Hematopoietic multipotent progenitor cell treated with erythropoietin and hydrocortisone succinate and interleukin-3 and kit ligand, for 8 days (in vitro differentiated cells): ENCODE data around the gene PEMT.

Experiments used
- DNase-seq: peaks from one replicate; pipeline ENCODE4 v3.0.0-alpha.2; 2015

The PEMT gene

GRCh38 chr17:17528696-17529652 is 62.5 kb downstream of the PEMT start:
- no peak for DNase-seq

GRCh38 chr17:17527956-17528500 is 63.5 kb downstream of the PEMT start:
- DNase-seq: no peak

- no peak for DNase-seq
Measured at GRCh38 chr17:17527534-17527933, 64.0 kb downstream of the PEMT start.

GRCh38 chr17:17526369-17526768 is 65.1 kb downstream of the PEMT start:
- no peak for DNase-seq

GRCh38 chr17:17525956-17526355 is 65.6 kb downstream of the PEMT start:
- DNase-seq: no peak

GRCh38 chr17:17525311-17525710 is 66.2 kb downstream of the PEMT start:
- DNase-seq: no peak

GRCh38 chr17:17523731-17524490 is 67.6 kb downstream of the PEMT start:
- DNase-seq: no peak

- no peak for DNase-seq
Measured at GRCh38 chr17:17523001-17523730, 68.3 kb downstream of the PEMT start.

GRCh38 chr17:17520599-17521232 is 70.8 kb downstream of the PEMT start:
- DNase-seq: no peak

- no peak for DNase-seq
Measured at GRCh38 chr17:17519886-17520285, 71.6 kb downstream of the PEMT start.

- DNase-seq: no peak
Measured at GRCh38 chr17:17518951-17519350, 72.6 kb downstream of the PEMT start.

GRCh38 chr17:17518014-17518413 is 73.5 kb downstream of the PEMT start:
- DNase-seq: no peak

GRCh38 chr17:17516941-17517720 is 74.4 kb downstream of the PEMT start:
- no peak for DNase-seq

GRCh38 chr17:17515934-17516930 is 75.3 kb downstream of the PEMT start:
- no peak for DNase-seq

GRCh38 chr17:17514993-17515933 is 76.2 kb downstream of the PEMT start:
- no peak for DNase-seq

- no peak for DNase-seq
Measured at GRCh38 chr17:17514361-17514992, 77.0 kb downstream of the PEMT start.

GRCh38 chr17:17513626-17514025 is 77.9 kb downstream of the PEMT start:
- no peak for DNase-seq

- DNase-seq: no peak
Measured at GRCh38 chr17:17512866-17513265, 78.6 kb downstream of the PEMT start.
